Lower leg skin (tissue), 3 donors: Measurements from ENCODE around the gene LRG1.

Experiments
- POLR2A ChIP-seq, 2 donors: fragments of 450-650 bp; IDR thresholded peaks; one replicate each; pipeline ENCODE4 v1.6.1; 2016 to 2017; ENCODE audit warnings: antibody characterized with exemption in 2 of 2, mild to moderate bottlenecking in 1 of 2, moderate library complexity in 1 of 2
- TF ChIP-seq, protein P1 (sequence below), 3 donors: fragments of 450-650 bp; IDR thresholded peaks; one replicate each; pipeline ENCODE4 v1.5.1; 2016; ENCODE audit warnings: antibody characterized with exemption in 3 of 3, mild to moderate bottlenecking in 3 of 3, moderate library complexity in 2 of 3

DNA sequence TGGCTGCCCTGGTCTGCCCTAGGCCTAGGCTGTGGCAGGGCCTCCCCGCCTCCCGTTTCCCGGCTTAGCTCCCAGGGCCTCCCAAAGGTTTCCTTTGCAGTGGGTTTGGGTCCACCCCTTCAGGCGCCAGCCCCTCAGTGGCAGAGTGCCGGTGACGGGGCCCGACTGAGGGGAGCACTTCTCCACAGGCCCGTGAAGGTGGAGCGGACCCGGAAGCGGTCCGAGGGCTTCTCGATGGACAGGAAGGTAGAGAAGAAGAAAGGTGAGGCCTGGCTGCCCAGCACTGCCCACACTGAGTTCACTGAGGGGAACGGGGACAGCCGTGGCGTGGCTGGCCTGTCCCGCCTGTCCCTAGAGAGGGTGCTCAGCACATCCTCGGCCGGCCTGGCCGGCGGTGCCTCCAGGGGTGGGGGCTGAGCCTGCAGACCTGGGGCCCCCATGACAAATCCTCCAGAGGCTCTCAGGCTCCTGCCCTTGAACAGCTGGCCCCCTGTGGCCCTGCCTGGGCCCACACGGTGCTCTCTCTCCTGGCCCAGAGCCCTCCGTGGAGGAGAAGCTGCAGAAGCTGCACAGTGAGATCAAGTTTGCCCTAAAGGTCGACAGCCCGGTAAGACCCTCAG lies 42.0 kb downstream of the LRG1 start:
- TF ChIP-seq, protein P1, sequence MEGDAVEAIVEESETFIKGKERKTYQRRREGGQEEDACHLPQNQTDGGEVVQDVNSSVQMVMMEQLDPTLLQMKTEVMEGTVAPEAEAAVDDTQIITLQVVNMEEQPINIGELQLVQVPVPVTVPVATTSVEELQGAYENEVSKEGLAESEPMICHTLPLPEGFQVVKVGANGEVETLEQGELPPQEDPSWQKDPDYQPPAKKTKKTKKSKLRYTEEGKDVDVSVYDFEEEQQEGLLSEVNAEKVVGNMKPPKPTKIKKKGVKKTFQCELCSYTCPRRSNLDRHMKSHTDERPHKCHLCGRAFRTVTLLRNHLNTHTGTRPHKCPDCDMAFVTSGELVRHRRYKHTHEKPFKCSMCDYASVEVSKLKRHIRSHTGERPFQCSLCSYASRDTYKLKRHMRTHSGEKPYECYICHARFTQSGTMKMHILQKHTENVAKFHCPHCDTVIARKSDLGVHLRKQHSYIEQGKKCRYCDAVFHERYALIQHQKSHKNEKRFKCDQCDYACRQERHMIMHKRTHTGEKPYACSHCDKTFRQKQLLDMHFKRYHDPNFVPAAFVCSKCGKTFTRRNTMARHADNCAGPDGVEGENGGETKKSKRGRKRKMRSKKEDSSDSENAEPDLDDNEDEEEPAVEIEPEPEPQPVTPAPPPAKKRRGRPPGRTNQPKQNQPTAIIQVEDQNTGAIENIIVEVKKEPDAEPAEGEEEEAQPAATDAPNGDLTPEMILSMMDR (IDR thresholded peaks at IDR 0.05): no peak
- TF ChIP-seq POLR2A (IDR thresholded peaks at IDR 0.05): no peak
